ENCODE measurements around the gene PALM2AKAP2.

PALM2AKAP2 gene

GRCh38 chr9:109779711-109780452, at the start of gene PALM2AKAP2:
Gene PALM2AKAP2 (plus strand): TSS chr9:109780198. CDS start chr9:109780489, 291 bp downstream.
- DNase-seq (no peak), ATAC-seq (ENCODE audit: insufficient read depth, low read depth) (no peak)
- Histone ChIP-seq H3K9ac (ENCODE audit: low read depth, low read length) (no peak within 1 kb of the TSS), H3K4me2 (ENCODE audit: insufficient read depth, low read length) (no peak within 1 kb of the TSS), H3K36me3 (ENCODE audit: insufficient read depth, low read length) (no peaks in the 10 kb centered on the region), H3K9me3 (ENCODE audit: insufficient read depth, low read length, severe bottlenecking) (no peaks in the 10 kb centered on the region), H3K4me1 (ENCODE audit: insufficient read depth, low read length) (no peaks in the 10 kb centered on the region), H3K27ac (ENCODE audit: low read length) (no peak within 1 kb of the TSS), H4K20me1 (ENCODE audit: insufficient read depth, low read length) (no peaks in the 10 kb centered on the region), H3K27me3 (ENCODE audit: insufficient read depth, low read length, poor library complexity) (no peaks in the 10 kb centered on the region), H2AFZ (ENCODE audit: low read depth, low read length) (no peak within 1 kb of the TSS), H3K79me2 (ENCODE audit: insufficient read depth, low read length) (no peaks in the 10 kb centered on the region), H3K4me3 (ENCODE audit: low read depth in 1 of 2, low read length in 2 of 2) (no peak within 1 kb of the TSS)
- TF ChIP-seq CTCF (IDR thresholded peaks at IDR 0.05; ENCODE audit: borderline replicate concordance, extremely low read depth, low read length, poor library complexity, severe bottlenecking): no peak
- TF ChIP-seq EZH2 (IDR thresholded peaks at IDR 0.05; ENCODE audit: borderline replicate concordance, low read depth, low read length, severe bottlenecking): no peak

- no peaks in the 10 kb centered on the region for H3K9me3 ChIP-seq (ENCODE audit: insufficient read depth, low read length, severe bottlenecking)
- no peak overlapping the region for H2AFZ ChIP-seq (ENCODE audit: low read depth, low read length)
- DNase-seq (no peak), ATAC-seq (ENCODE audit: insufficient read depth, low read depth) (no peak)
- H3K9ac ChIP-seq (ENCODE audit: low read depth, low read length): no peak overlapping the region
- H3K36me3 ChIP-seq (ENCODE audit: insufficient read depth, low read length): no peaks in the 10 kb centered on the region
- TF ChIP-seq CTCF (IDR thresholded peaks at IDR 0.05; ENCODE audit: borderline replicate concordance, extremely low read depth, low read length, poor library complexity, severe bottlenecking): no peak
- no peak for TF ChIP-seq EZH2 (IDR thresholded peaks at IDR 0.05; ENCODE audit: borderline replicate concordance, low read depth, low read length, severe bottlenecking)
- no peak overlapping the region for H3K27ac ChIP-seq (ENCODE audit: low read length)
- H3K4me1 ChIP-seq (ENCODE audit: insufficient read depth, low read length): no peaks in the 10 kb centered on the region
- H3K27me3 ChIP-seq (ENCODE audit: insufficient read depth, low read length, poor library complexity): no peaks in the 10 kb centered on the region
- no peak overlapping the region for H3K4me2 ChIP-seq (ENCODE audit: insufficient read depth, low read length)
- H4K20me1 ChIP-seq (ENCODE audit: insufficient read depth, low read length): no peaks in the 10 kb centered on the region
- H3K4me3 ChIP-seq (ENCODE audit: low read depth in 1 of 2, low read length in 2 of 2): no peak overlapping the region
- H3K79me2 ChIP-seq (ENCODE audit: insufficient read depth, low read length): no peaks in the 10 kb centered on the region
These were observed 49.8 kb upstream of the PALM2AKAP2 start for GRCh38 chr9:109730228-109730627.

- H2AFZ ChIP-seq (ENCODE audit: low read depth, low read length): no peak overlapping the region
- no peaks in the 10 kb centered on the region for H3K36me3 ChIP-seq (ENCODE audit: insufficient read depth, low read length)
- no peaks in the 10 kb centered on the region for H3K4me1 ChIP-seq (ENCODE audit: insufficient read depth, low read length)
- ATAC-seq (ENCODE audit: insufficient read depth, low read depth): no peak
- H3K27me3 ChIP-seq (ENCODE audit: insufficient read depth, low read length, poor library complexity): no peaks in the 10 kb centered on the region
- no peaks in the 10 kb centered on the region for H3K79me2 ChIP-seq (ENCODE audit: insufficient read depth, low read length)
- H3K9ac ChIP-seq (ENCODE audit: low read depth, low read length): no peak overlapping the region
- TF ChIP-seq CTCF (IDR thresholded peaks at IDR 0.05; ENCODE audit: borderline replicate concordance, extremely low read depth, low read length, poor library complexity, severe bottlenecking) (no peak), EZH2 (IDR thresholded peaks at IDR 0.05; ENCODE audit: borderline replicate concordance, low read depth, low read length, severe bottlenecking) (no peak)
- H3K27ac ChIP-seq (ENCODE audit: low read length): no peak overlapping the region
- H3K4me3 ChIP-seq (ENCODE audit: low read depth in 1 of 2, low read length in 2 of 2): no peak overlapping the region
- no peak for DNase-seq
- H3K9me3 ChIP-seq (ENCODE audit: insufficient read depth, low read length, severe bottlenecking): no peaks in the 10 kb centered on the region
- no peak overlapping the region for H3K4me2 ChIP-seq (ENCODE audit: insufficient read depth, low read length)
- no peaks in the 10 kb centered on the region for H4K20me1 ChIP-seq (ENCODE audit: insufficient read depth, low read length)
These were observed 46.3 kb upstream of the PALM2AKAP2 start for GRCh38 chr9:109733690-109734089.
